IMR-90 (cell line): ENCODE data around the gene SLC1A1.

ENCODE experiments used
- CEBPB ChIP-seq: IDR thresholded peaks from 2 replicates; pipeline ENCODE4 v1.6.1; 2012; ENCODE audit warnings: low read depth, low read length, improper control_type of control experiment
- POLR2A ChIP-seq: IDR thresholded peaks from 2 replicates; pipeline ENCODE4 v1.6.1; 2012; ENCODE audit warnings: mild to moderate bottlenecking, low read depth, low read length
- RFX5 ChIP-seq: IDR thresholded peaks from 2 replicates; pipeline ENCODE4 v1.8.0; 2012; ENCODE audit warnings: low read depth, mild to moderate bottlenecking, low read length, moderate library complexity
- TF ChIP-seq, protein P1 (sequence below): conservative IDR thresholded peaks from 2 replicates; pipeline ENCODE4 v1.5.1; 2012; ENCODE audit warnings: mild to moderate bottlenecking, low read depth, low read length, improper control_type of control experiment

- TF ChIP-seq POLR2A (no peak), CEBPB (no peak), RFX5 (no peak)
- TF ChIP-seq, protein P1, sequence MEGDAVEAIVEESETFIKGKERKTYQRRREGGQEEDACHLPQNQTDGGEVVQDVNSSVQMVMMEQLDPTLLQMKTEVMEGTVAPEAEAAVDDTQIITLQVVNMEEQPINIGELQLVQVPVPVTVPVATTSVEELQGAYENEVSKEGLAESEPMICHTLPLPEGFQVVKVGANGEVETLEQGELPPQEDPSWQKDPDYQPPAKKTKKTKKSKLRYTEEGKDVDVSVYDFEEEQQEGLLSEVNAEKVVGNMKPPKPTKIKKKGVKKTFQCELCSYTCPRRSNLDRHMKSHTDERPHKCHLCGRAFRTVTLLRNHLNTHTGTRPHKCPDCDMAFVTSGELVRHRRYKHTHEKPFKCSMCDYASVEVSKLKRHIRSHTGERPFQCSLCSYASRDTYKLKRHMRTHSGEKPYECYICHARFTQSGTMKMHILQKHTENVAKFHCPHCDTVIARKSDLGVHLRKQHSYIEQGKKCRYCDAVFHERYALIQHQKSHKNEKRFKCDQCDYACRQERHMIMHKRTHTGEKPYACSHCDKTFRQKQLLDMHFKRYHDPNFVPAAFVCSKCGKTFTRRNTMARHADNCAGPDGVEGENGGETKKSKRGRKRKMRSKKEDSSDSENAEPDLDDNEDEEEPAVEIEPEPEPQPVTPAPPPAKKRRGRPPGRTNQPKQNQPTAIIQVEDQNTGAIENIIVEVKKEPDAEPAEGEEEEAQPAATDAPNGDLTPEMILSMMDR = no peak
Observed at GRCh38 chr9:4530375-4530774, 40.1 kb downstream of the SLC1A1 start.
